ENCODE data around the gene P2RX6.

DNA sequence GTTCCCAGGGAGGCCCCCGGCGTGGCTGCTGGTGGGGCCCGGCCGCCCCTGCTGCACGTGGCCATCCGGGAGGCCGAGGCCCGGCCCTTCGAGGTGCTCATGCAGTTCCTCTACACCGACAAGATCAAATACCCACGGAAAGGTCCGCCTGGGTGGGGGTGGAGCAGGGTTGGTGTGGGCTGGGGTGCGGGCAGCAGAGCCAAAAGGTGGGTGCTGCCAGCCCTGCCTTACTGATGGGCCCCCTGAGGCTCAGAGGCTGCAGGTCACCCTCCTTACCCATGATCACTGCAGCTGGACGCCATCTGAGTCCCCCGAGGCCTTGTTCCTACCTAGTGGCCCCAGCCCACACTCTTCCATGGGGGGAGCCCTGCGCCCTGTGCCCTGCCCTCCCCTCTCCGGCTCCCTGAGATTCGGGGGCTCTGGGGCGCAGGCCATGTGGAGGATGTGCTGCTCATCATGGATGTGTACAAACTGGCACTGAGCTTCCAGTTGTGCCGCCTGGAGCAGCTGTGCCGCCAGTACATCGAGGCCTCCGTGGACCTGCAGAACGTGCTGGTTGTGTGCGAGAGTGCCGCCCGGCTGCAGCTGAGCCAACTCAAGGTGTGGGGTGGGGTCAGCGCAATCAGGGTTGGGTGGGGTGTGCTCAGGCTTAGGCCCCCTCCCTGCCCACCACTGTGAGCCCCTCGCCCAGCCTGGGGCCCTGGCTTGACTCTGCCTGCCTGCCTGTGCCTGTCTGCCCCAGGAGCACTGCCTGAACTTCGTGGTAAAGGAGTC lies 20.6 kb upstream of the P2RX6 start:
- TF ChIP-seq POLR2AphosphoS5 (IDR thresholded peaks at IDR 0.05; ENCODE audit: borderline replicate concordance, low read depth, low read length): no peak
- no peak for TF ChIP-seq EZH2 (IDR thresholded peaks at IDR 0.05)

Measured in SK-N-MC (cell line).